ENCODE results near the gene FSHR. TPM values are rescaled to one million over a fixed set of nuclear protein-coding genes. Genes with fewer than 3 reads are reported as not detected.

FSHR gene
- total and polyA plus RNA-seq, 2 of the 4 experiments (the other 2 are of a cell fraction), result not detected

DNA sequence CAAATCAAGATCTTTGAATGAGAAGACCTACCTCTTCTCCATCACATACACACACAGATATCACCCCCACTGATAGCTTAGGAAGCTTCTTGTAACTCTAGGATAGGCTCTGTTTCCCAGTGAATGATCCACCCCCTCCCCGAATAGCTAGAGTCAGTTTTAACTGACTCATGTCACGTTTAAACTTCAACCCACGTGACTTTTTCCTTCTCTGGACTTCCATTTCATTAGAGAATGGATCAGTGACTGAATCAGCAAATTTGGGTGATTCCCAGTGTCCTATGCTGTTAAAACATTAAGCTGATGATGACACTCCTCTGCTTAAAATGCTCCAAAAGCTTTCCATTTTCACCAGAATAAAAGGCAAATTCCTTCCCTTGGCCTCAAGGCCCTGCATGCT lies 212.9 kb downstream of the FSHR start:
- no peak overlapping the region for H3K27ac ChIP-seq (ENCODE audit: insufficient read depth, low read length)
- in situ Hi-C loops (cut with MboI; ENCODE audit: low sequenced_read_pairs), result loop anchor here (10.0 kb wide), 1 partner anchor 337 kb away; no protein-coding TSS in a partner anchor
- POLR2A ChIA-PET (ENCODE audit: unreplicated experiment), result no interaction called here
- no peak overlapping the region for H4K8ac ChIP-seq (ENCODE audit: low read depth in 2 of 2, low read length in 2 of 2)
- H3K4ac ChIP-seq (ENCODE audit: low read depth, low read length), result no peak overlapping the region
- H4K5ac ChIP-seq (ENCODE audit: low read depth, low read length), result no peak overlapping the region
- H3K18ac ChIP-seq (ENCODE audit: low read depth, low read length), result no peak overlapping the region
- no peak overlapping the region for H3K23ac ChIP-seq (ENCODE audit: low read depth, low read length)
- no peak overlapping the region for H3K4me3 ChIP-seq (ENCODE audit: insufficient read depth, low read depth, low read length)
- intact Hi-C loops (cut with micrococcal nuclease), result loop anchor here (10.0 kb wide), 1 partner anchor 227 kb away; no protein-coding TSS in a partner anchor
- H3K9me1 ChIP-seq (ENCODE audit: insufficient read depth, low read length), result no peaks in the 10 kb centered on the region
- H3K36me3 ChIP-seq (ENCODE audit: control insufficient read depth, insufficient read depth, low read length), result no peaks in the 10 kb centered on the region
- no peaks in the 10 kb centered on the region for H3K79me1 ChIP-seq (ENCODE audit: low read depth in 1 of 2, low read length in 2 of 2)
- H3K9me3 ChIP-seq (ENCODE audit: control insufficient read depth, insufficient read depth, low read length), result no peaks in the 10 kb centered on the region
- no peak overlapping the region for H2BK5ac ChIP-seq (ENCODE audit: low read depth, low read length, poor library complexity, severe bottlenecking)
- H2BK15ac ChIP-seq (ENCODE audit: low read depth, low read length), result no peak overlapping the region
- no peak overlapping the region for H3K9ac ChIP-seq (ENCODE audit: low read depth, low read length)
- WGBS, 2 experiments (ENCODE audit: extremely low coverage in 2 of 2, insufficient read length in 1 of 2), result no CpG with 5 or more reads among the region's 3 CpGs
- peaks cover 2% of the 10 kb centered on the region for H3K27me3 ChIP-seq (ENCODE audit: control insufficient read depth, insufficient read depth, low read length)
- H2BK120ac ChIP-seq (ENCODE audit: low read depth, low read length), result no peak overlapping the region
- no peak overlapping the region for H2AFZ ChIP-seq (replicated peaks; ENCODE audit: low read length, poor library complexity)
- BruUV-seq (replicated peaks), result no TSS peak
- no peak overlapping the region for H3K56ac ChIP-seq (ENCODE audit: extremely low read depth, insufficient read depth, low read length)
- ATAC-seq (ENCODE audit: low read depth) (no peak; the same call in 1 of the 2 replicates), DNase-seq (no peak)
- no peak overlapping the region for H2BK20ac ChIP-seq (ENCODE audit: low read depth, low read length)
- CTCF ChIA-PET, result interaction anchor here (0.7 kb wide), 1 partner anchor 293 kb away, joined by 3 read pairs; no protein-coding TSS in a partner anchor
- no peak overlapping the region for H3K4me2 ChIP-seq (ENCODE audit: low read depth, low read length)
- peaks cover 3% of the 10 kb centered on the region; the same call in 1 of the 2 replicates for H3K4me1 ChIP-seq (ENCODE audit: control insufficient read depth, insufficient read depth, low read length)
- H2AK5ac ChIP-seq (ENCODE audit: low read depth, low read length), result no peak overlapping the region
- no peak for TF ChIP-seq BHLHE40 (IDR thresholded peaks at IDR 0.05; ENCODE audit: low read depth, low read length)
- no peak for TF ChIP-seq CEBPB (IDR thresholded peaks at IDR 0.05; ENCODE audit: low read depth, low read length)
- no peak for TF ChIP-seq RAD21 (IDR thresholded peaks at IDR 0.05; ENCODE audit: low read length)
- TF ChIP-seq POLR2A (IDR thresholded peaks at IDR 0.05; ENCODE audit: low read depth, low read length), result no peak
- no peak for TF ChIP-seq MAFK (IDR thresholded peaks at IDR 0.05; ENCODE audit: low read depth, low read length)
- TF ChIP-seq, protein P1, sequence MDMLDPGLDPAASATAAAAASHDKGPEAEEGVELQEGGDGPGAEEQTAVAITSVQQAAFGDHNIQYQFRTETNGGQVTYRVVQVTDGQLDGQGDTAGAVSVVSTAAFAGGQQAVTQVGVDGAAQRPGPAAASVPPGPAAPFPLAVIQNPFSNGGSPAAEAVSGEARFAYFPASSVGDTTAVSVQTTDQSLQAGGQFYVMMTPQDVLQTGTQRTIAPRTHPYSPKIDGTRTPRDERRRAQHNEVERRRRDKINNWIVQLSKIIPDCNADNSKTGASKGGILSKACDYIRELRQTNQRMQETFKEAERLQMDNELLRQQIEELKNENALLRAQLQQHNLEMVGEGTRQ (IDR thresholded peaks at IDR 0.05; ENCODE audit: low read depth, low read length), result no peak
- TF ChIP-seq FOS (IDR thresholded peaks at IDR 0.05; ENCODE audit: low read depth, low read length), result no peak
- TF ChIP-seq MAZ (IDR thresholded peaks at IDR 0.05; ENCODE audit: borderline replicate concordance, low read depth, low read length), result no peak
- no peak for TF ChIP-seq NFE2L2 (IDR thresholded peaks at IDR 0.05; ENCODE audit: low read depth, low read length)
- TF ChIP-seq, protein P2, sequence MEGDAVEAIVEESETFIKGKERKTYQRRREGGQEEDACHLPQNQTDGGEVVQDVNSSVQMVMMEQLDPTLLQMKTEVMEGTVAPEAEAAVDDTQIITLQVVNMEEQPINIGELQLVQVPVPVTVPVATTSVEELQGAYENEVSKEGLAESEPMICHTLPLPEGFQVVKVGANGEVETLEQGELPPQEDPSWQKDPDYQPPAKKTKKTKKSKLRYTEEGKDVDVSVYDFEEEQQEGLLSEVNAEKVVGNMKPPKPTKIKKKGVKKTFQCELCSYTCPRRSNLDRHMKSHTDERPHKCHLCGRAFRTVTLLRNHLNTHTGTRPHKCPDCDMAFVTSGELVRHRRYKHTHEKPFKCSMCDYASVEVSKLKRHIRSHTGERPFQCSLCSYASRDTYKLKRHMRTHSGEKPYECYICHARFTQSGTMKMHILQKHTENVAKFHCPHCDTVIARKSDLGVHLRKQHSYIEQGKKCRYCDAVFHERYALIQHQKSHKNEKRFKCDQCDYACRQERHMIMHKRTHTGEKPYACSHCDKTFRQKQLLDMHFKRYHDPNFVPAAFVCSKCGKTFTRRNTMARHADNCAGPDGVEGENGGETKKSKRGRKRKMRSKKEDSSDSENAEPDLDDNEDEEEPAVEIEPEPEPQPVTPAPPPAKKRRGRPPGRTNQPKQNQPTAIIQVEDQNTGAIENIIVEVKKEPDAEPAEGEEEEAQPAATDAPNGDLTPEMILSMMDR (conservative IDR thresholded peaks at IDR 0.05; ENCODE audit: low read depth, low read length), result no peak
- no peak for TF ChIP-seq RFX5 (IDR thresholded peaks at IDR 0.05; ENCODE audit: low read depth, low read length)
- TF ChIP-seq SMC3 (IDR thresholded peaks at IDR 0.05; ENCODE audit: low read depth, low read length), result no peak
- TF ChIP-seq, protein P3, sequence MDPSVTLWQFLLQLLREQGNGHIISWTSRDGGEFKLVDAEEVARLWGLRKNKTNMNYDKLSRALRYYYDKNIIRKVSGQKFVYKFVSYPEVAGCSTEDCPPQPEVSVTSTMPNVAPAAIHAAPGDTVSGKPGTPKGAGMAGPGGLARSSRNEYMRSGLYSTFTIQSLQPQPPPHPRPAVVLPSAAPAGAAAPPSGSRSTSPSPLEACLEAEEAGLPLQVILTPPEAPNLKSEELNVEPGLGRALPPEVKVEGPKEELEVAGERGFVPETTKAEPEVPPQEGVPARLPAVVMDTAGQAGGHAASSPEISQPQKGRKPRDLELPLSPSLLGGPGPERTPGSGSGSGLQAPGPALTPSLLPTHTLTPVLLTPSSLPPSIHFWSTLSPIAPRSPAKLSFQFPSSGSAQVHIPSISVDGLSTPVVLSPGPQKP (IDR thresholded peaks at IDR 0.05; ENCODE audit: borderline replicate concordance, low read depth, low read length), result no peak
- no peak for TF ChIP-seq MXI1 (IDR thresholded peaks at IDR 0.05; ENCODE audit: borderline replicate concordance, low read depth, low read length)
- TF ChIP-seq RCOR1 (IDR thresholded peaks at IDR 0.05; ENCODE audit: insufficient replicate concordance, low read length), result no peak
- TF ChIP-seq CHD1 (IDR thresholded peaks at IDR 0.05; ENCODE audit: low read depth, low read length), result no peak
- dilution Hi-C loops (cut with HindIII; ENCODE audit: low sequenced_read_pairs, unreplicated experiment), result no loop called here
- no peaks in the 10 kb centered on the region for H4K20me1 ChIP-seq (ENCODE audit: insufficient read depth, low read length)
- no peak overlapping the region for H4K91ac ChIP-seq (ENCODE audit: insufficient read depth, low read depth, low read length)
- no peak overlapping the region for H3K14ac ChIP-seq (replicated peaks; ENCODE audit: low read depth, low read length)
- H2AK9ac ChIP-seq (replicated peaks; ENCODE audit: low read depth, low read length, poor library complexity), result no peak overlapping the region

Data from IMR-90 (cell line).